Smooth muscle cell (in vitro differentiated cells): ENCODE measurements around the gene NKAIN4. TPM values are rescaled to one million over a fixed set of nuclear protein-coding genes. Genes with fewer than 3 reads are reported as not detected.
"Not testable (repeated sequence)": the region's sequence is repeated elsewhere in the genome, so short reads cannot be mapped to it uniquely, and the experiment has no call there.

ENCODE experiments used
- DNase-seq: peaks from one replicate; lab custom pipeline; 2025; ENCODE audit not compliant: unreplicated experiment; lab: John Stamatoyannopoulos, UW
- H2AFZ ChIP-seq: fragments of 200-600 bp; sonication (generic); 2 replicates; pipeline ENCODE4 v1.6.0; 2016; ENCODE audit warnings: antibody characterized with exemption, low read depth, mild to moderate bottlenecking
- H3F3A ChIP-seq: fragments of 200-600 bp; sonication (generic); 2 replicates; pipeline ENCODE4 v1.6.0; 2017; ENCODE audit warnings: antibody characterized with exemption, low read depth
- H3K27ac ChIP-seq: fragments of 200-600 bp; sonication (generic); 2 replicates; pipeline ENCODE4 v1.5.1; 2016; ENCODE audit warnings: low read depth, mild to moderate bottlenecking
- H3K27me3 ChIP-seq: fragments of 200-600 bp; sonication (generic); 2 replicates; pipeline ENCODE4 v1.6.1; 2016; ENCODE audit warnings: low read depth, mild to moderate bottlenecking
- H3K36me3 ChIP-seq: fragments of 200-600 bp; sonication (generic); 2 replicates; pipeline ENCODE4 v1.5.1; 2016; ENCODE audit warnings: low read depth
- H3K4me1 ChIP-seq: fragments of 200-600 bp; sonication (generic); 2 replicates; pipeline ENCODE4 v1.5.1; 2016; ENCODE audit warnings: low read depth
- H3K4me2 ChIP-seq: fragments of 200-600 bp; sonication (generic); 2 replicates; pipeline ENCODE4 v1.6.0; 2016; ENCODE audit warnings: mild to moderate bottlenecking
- H3K4me3 ChIP-seq: fragments of 200-600 bp; sonication (generic); 2 replicates; pipeline ENCODE4 v1.5.1; 2016; ENCODE audit warnings: mild to moderate bottlenecking
- H3K79me2 ChIP-seq: fragments of 200-600 bp; sonication (generic); 2 replicates; pipeline ENCODE4 v1.6.0; 2016; ENCODE audit warnings: low read depth, mild to moderate bottlenecking
- H3K9ac ChIP-seq: fragments of 200-600 bp; sonication (generic); 2 replicates; pipeline ENCODE4 v1.6.0; 2016; ENCODE audit warnings: low read depth
- H3K9me3 ChIP-seq: fragments of 200-600 bp; sonication (generic); replicated peaks from 2 replicates; pipeline ENCODE4 v1.5.1; 2016; ENCODE audit warnings: low read depth
- H4K20me1 ChIP-seq: fragments of 200-600 bp; sonication (generic); 2 replicates; pipeline ENCODE4 v1.6.0; 2016; ENCODE audit warnings: low read depth
- CTCF ChIP-seq: fragments of 200-600 bp; sonication (generic); IDR thresholded peaks from 2 replicates; pipeline ENCODE4 v1.5.1; 2017; ENCODE audit warnings: borderline replicate concordance, mild to moderate bottlenecking, antibody characterized with exemption; ENCODE audit not compliant: insufficient read depth, poor library complexity, severe bottlenecking
- WGBS: methylation state at CpG from one replicate; pipeline ENCODE4 v1.1.7; 2016; ENCODE audit warnings: low lambda C conversion rate; 5-methylcytosine and 5-hydroxymethylcytosine counted together
- polyA plus RNA-seq: library from polyadenylated mRNA; unstranded; fragments of >200 nt; fragmentation: Nextera tagmentation; extraction: Ambion mirVana; gene quantifications from 2 replicates; pipeline ENCODE4 v1.2.1, GENCODE V29; 2016
- total RNA-seq: library from RNA; depleted of rRNA; stranded (reverse); fragments of >200 nt; gene quantifications from 2 replicates; pipeline ENCODE4 v1.2.3, GENCODE V29; 2014

Gene NKAIN4
- total and polyA plus RNA-seq, 2 experiments from 2014 or later = 19.8 to 50.0 TPM

GRCh38 chr20:63222541-63222940 is 31.7 kb downstream of the NKAIN4 start:
- Histone ChIP-seq H3K79me2 (no peaks in the 10 kb centered on the region), H3K27me3 (no peaks in the 10 kb centered on the region), H3K9me3 (no peaks in the 10 kb centered on the region), H3K4me3 (no peak overlapping the region), H3K4me2 (no peak overlapping the region), H3K9ac (no peak overlapping the region), H3K36me3 (no peaks in the 10 kb centered on the region), H2AFZ (no peak overlapping the region), H3K27ac (no peak overlapping the region), H3K4me1 (no peaks in the 10 kb centered on the region), H4K20me1 (no peaks in the 10 kb centered on the region), H3F3A (peaks cover 5% of the 10 kb centered on the region)
- no peak for TF ChIP-seq CTCF
- 57% methylated on average over 3 of the region's 7 CpGs for WGBS
- no peak for DNase-seq

DNA sequence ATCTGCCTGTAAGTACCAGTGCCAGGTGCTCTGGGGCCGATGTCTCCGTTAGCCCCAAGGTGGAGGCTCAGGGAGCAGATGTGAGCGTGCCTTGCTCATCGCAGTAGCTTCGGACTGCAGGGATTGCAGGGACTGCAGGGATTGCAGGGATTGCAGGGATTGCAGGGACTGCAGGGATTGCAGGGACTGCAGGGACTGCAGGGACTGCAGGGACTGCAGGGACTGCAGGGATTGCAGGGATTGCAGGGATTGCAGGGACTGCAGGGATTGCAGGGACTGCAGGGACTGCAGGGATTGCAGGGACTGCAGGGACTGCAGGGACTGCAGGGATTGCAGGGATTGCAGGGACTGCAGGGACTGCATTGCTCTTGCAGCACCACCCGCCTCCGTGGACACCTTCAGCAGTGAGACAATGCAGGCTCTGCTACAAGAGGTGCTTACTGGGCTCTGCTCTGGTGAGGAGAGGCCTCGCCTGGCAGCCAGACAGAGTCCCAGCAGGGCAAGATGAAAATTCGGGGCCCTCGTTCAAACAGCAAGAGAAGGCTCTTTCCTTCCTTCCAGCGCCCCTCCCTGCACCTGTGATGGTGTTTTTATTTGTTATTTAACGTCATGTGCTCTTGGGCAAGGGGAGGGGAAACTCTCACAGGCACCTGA is 32.7 kb downstream of the NKAIN4 start:
- H3K27me3 ChIP-seq, H2AFZ ChIP-seq, H3K36me3 ChIP-seq, H3K4me3 ChIP-seq, DNase-seq, H3K9me3 ChIP-seq, H4K20me1 ChIP-seq, H3K9ac ChIP-seq, H3K27ac ChIP-seq, H3K4me1 ChIP-seq, H3K79me2 ChIP-seq, H3K4me2 ChIP-seq, H3F3A ChIP-seq: not testable (repeated sequence)
- WGBS = 75% methylated on average over 12 of the region's 12 CpGs

- H3K79me2 ChIP-seq = no peaks in the 10 kb centered on the region
- H4K20me1 ChIP-seq = no peaks in the 10 kb centered on the region
- peaks cover 5% of the 10 kb centered on the region for H3F3A ChIP-seq
- no peak overlapping the region for H3K4me3 ChIP-seq
- TF ChIP-seq CTCF = no peak
- no peak overlapping the region for H3K9ac ChIP-seq
- no peak overlapping the region for H2AFZ ChIP-seq
- no peaks in the 10 kb centered on the region for H3K4me1 ChIP-seq
- H3K36me3 ChIP-seq = no peaks in the 10 kb centered on the region
- H3K27me3 ChIP-seq = no peaks in the 10 kb centered on the region
- 75% methylated on average over 9 of the region's 9 CpGs for WGBS
- no peak overlapping the region for H3K27ac ChIP-seq
- H3K9me3 ChIP-seq = no peaks in the 10 kb centered on the region
- H3K4me2 ChIP-seq = no peak overlapping the region
- no peak for DNase-seq
Measured at GRCh38 chr20:63220696-63221399, 33.4 kb downstream of the NKAIN4 start.

GRCh38 chr20:63219866-63220521 is 34.3 kb downstream of the NKAIN4 start:
- no peaks in the 10 kb centered on the region for H3K36me3 ChIP-seq
- no peak overlapping the region for H3K4me3 ChIP-seq
- H4K20me1 ChIP-seq = peaks cover 6% of the 10 kb centered on the region
- H2AFZ ChIP-seq = no peak overlapping the region
- no peak for TF ChIP-seq CTCF
- H3K27ac ChIP-seq = no peak overlapping the region
- 82% methylated on average over 13 of the region's 25 CpGs for WGBS
- no peak overlapping the region for H3K9ac ChIP-seq
- no peak for DNase-seq
- H3K4me1 ChIP-seq = peaks cover 3% of the 10 kb centered on the region
- no peaks in the 10 kb centered on the region for H3K27me3 ChIP-seq
- peaks cover 7% of the 10 kb centered on the region for H3K79me2 ChIP-seq
- no peak overlapping the region for H3K4me2 ChIP-seq
- H3K9me3 ChIP-seq = no peaks in the 10 kb centered on the region
- peaks cover 5% of the 10 kb centered on the region for H3F3A ChIP-seq
